Measurements from ENCODE around the gene TBC1D24.

The TBC1D24 gene

GRCh38 chr16:2498531-2499253 lies 23.8 kb downstream of the TBC1D24 start:
- no peaks in the 10 kb centered on the region for H3K27me3 ChIP-seq (ENCODE audit: insufficient read depth, low read length, poor library complexity)
- DNase-seq (no peak), ATAC-seq (ENCODE audit: insufficient read depth, low read depth) (no peak)
- H3K4me3 ChIP-seq (ENCODE audit: low read depth in 1 of 2, low read length in 2 of 2): no peak overlapping the region
- H3K36me3 ChIP-seq (ENCODE audit: insufficient read depth, low read length): peaks cover 61% of the 10 kb centered on the region
- H3K27ac ChIP-seq (ENCODE audit: low read length): no peak overlapping the region
- H3K4me1 ChIP-seq (ENCODE audit: insufficient read depth, low read length): peaks cover 11% of the 10 kb centered on the region
- H3K4me2 ChIP-seq (ENCODE audit: insufficient read depth, low read length): no peak overlapping the region
- 0 out of 2 replicates have a peak, but pooled peaks cover 3% of the 10 kb centered on the region for H3K79me2 ChIP-seq (ENCODE audit: insufficient read depth, low read length)
- no peak overlapping the region for H2AFZ ChIP-seq (ENCODE audit: low read depth, low read length)
- H3K9me3 ChIP-seq (ENCODE audit: insufficient read depth, low read length, severe bottlenecking): no peaks in the 10 kb centered on the region
- H3K9ac ChIP-seq (ENCODE audit: low read depth, low read length): no peak overlapping the region
- TF ChIP-seq EZH2 (IDR thresholded peaks at IDR 0.05; ENCODE audit: borderline replicate concordance, low read depth, low read length, severe bottlenecking): no peak
- TF ChIP-seq, protein P1, sequence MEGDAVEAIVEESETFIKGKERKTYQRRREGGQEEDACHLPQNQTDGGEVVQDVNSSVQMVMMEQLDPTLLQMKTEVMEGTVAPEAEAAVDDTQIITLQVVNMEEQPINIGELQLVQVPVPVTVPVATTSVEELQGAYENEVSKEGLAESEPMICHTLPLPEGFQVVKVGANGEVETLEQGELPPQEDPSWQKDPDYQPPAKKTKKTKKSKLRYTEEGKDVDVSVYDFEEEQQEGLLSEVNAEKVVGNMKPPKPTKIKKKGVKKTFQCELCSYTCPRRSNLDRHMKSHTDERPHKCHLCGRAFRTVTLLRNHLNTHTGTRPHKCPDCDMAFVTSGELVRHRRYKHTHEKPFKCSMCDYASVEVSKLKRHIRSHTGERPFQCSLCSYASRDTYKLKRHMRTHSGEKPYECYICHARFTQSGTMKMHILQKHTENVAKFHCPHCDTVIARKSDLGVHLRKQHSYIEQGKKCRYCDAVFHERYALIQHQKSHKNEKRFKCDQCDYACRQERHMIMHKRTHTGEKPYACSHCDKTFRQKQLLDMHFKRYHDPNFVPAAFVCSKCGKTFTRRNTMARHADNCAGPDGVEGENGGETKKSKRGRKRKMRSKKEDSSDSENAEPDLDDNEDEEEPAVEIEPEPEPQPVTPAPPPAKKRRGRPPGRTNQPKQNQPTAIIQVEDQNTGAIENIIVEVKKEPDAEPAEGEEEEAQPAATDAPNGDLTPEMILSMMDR (IDR thresholded peaks at IDR 0.05; ENCODE audit: borderline replicate concordance, extremely low read depth, low read length, poor library complexity, severe bottlenecking): no peak
- H4K20me1 ChIP-seq (ENCODE audit: insufficient read depth, low read length): peaks cover 30% of the 10 kb centered on the region

DNA sequence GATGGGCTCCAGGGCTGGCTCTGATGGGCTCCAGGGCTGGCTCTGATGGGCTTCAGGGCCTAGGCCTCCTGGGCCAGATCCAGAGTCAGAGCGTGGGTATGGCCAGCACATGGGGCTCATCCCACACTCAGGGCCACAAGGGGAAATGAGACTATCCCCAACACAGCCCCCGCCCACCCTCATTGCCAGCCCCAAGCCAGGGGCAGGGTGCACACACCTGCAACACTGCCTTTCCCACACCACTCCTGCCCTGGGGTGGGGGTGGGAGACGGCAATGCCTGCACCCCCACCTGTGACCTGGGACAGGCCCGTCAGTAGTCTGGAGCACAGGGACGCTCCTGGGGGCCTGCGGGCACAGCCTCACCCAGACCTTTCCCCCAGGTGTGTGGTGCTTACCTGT lies 24.5 kb downstream of the TBC1D24 start:
- Histone ChIP-seq H3K27ac (ENCODE audit: low read length) (no peak overlapping the region), H3K36me3 (ENCODE audit: insufficient read depth, low read length) (peaks cover 61% of the 10 kb centered on the region), H3K79me2 (ENCODE audit: insufficient read depth, low read length) (no peaks in the 10 kb centered on the region), H3K4me2 (ENCODE audit: insufficient read depth, low read length) (no peak overlapping the region), H4K20me1 (ENCODE audit: insufficient read depth, low read length) (peaks cover 29% of the 10 kb centered on the region), H3K9me3 (ENCODE audit: insufficient read depth, low read length, severe bottlenecking) (no peaks in the 10 kb centered on the region), H3K4me3 (ENCODE audit: low read depth in 1 of 2, low read length in 2 of 2) (no peak overlapping the region), H3K9ac (ENCODE audit: low read depth, low read length) (no peak overlapping the region), H3K27me3 (ENCODE audit: insufficient read depth, low read length, poor library complexity) (no peaks in the 10 kb centered on the region), H2AFZ (ENCODE audit: low read depth, low read length) (no peak overlapping the region), H3K4me1 (ENCODE audit: insufficient read depth, low read length) (peaks cover 11% of the 10 kb centered on the region)
- ATAC-seq (ENCODE audit: insufficient read depth, low read depth): no peak
- no peak for DNase-seq
- TF ChIP-seq, protein P1 (IDR thresholded peaks at IDR 0.05; ENCODE audit: borderline replicate concordance, extremely low read depth, low read length, poor library complexity, severe bottlenecking): no peak
- no peak for TF ChIP-seq EZH2 (IDR thresholded peaks at IDR 0.05; ENCODE audit: borderline replicate concordance, low read depth, low read length, severe bottlenecking)

GRCh38 chr16:2499890-2500429 lies 25.0 kb downstream of the TBC1D24 start:
- Histone ChIP-seq H3K27ac (ENCODE audit: low read length) (no peak overlapping the region), H2AFZ (ENCODE audit: low read depth, low read length) (no peak overlapping the region), H3K79me2 (ENCODE audit: insufficient read depth, low read length) (no peaks in the 10 kb centered on the region), H3K36me3 (ENCODE audit: insufficient read depth, low read length) (peaks cover 61% of the 10 kb centered on the region), H3K4me2 (ENCODE audit: insufficient read depth, low read length) (no peak overlapping the region), H3K9ac (ENCODE audit: low read depth, low read length) (no peak overlapping the region), H3K9me3 (ENCODE audit: insufficient read depth, low read length, severe bottlenecking) (no peaks in the 10 kb centered on the region), H3K4me3 (ENCODE audit: low read depth in 1 of 2, low read length in 2 of 2) (no peak overlapping the region), H3K27me3 (ENCODE audit: insufficient read depth, low read length, poor library complexity) (no peaks in the 10 kb centered on the region), H4K20me1 (ENCODE audit: insufficient read depth, low read length) (peaks cover 29% of the 10 kb centered on the region), H3K4me1 (ENCODE audit: insufficient read depth, low read length) (peaks cover 11% of the 10 kb centered on the region)
- ATAC-seq (ENCODE audit: insufficient read depth, low read depth): no peak
- no peak for DNase-seq
- TF ChIP-seq EZH2 (IDR thresholded peaks at IDR 0.05; ENCODE audit: borderline replicate concordance, low read depth, low read length, severe bottlenecking): no peak
- TF ChIP-seq, protein P1 (IDR thresholded peaks at IDR 0.05; ENCODE audit: borderline replicate concordance, extremely low read depth, low read length, poor library complexity, severe bottlenecking): no peak

All from DND-41 (cell line).